ACHN (cell line): ENCODE data around the gene PTPRM.

Experiments used
- DNase-seq: peaks from one replicate; pipeline ENCODE4 v3.0.0-alpha.2; 2015
- in situ Hi-C: cut with HindIII; loops from 2 replicates; pipeline ENCODE4 v1.10.0; 2017; ENCODE audit warnings: low sequenced_read_pairs, low pct_ligation_motif_present, low pct_unique_long_range_greater_than_20kb

The PTPRM gene

DNA sequence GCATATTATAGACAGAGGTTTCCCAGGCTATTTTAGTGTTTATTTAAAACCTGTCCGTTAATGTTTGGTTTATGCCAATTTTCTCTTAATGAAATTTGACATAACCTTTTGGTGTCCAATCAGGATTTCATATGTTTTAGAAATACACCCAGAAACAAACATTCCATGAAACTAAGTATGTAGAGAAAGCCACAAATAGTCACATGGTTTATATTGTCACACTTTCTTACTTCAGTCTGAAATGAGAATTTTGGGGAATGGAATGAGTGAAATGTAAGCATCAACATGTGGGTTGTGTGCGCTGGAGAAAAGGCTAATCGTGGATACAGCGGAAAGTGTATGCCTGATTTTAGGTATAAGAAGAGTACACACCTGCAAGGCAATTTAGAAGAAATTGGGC, 765.2 kb downstream of the PTPRM start:
- in situ Hi-C loops: no loop called here

DNA sequence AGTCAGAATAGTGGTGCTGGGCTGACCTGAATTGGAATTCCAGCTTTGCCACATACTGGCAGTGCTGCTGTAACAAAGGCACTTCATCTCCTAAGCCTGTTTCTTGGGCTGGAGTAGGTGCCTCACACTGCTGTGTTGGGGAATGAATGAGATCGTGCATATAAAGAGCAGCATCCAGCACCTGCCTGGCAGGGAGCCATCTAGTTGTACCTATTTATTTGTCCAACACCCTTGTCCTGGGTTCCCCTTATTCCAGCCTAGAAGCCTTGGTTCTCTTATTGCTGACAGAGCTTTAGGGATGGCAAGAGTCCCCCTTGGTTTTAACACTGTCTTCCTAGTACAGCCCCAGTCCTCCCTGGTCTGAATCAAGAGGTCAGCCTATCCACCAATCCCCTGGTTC, 766.8 kb downstream of the PTPRM start:
- DNase-seq: no peak
- in situ Hi-C loops: no loop called here

More for the DNA sequence above, 765.2 kb downstream of the PTPRM start:
- no peak for DNase-seq

DNA sequence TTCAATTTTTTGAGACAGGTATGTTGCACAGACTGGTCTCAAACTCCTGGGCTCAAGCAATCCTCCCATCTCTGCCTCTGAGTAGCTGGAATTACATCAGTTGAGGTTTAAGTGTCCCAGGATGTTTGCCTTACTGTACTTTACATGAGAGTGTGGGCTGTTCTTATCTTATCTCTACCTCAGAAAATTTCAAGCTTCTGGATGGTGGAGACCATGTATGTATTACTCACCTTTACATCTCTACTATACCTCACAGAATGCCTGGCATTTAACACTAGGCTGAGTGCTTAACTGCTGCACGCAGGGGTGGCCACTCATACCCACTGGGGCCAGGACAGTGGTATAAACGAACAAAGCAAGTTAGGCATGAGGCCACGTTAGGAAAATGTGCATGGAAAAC, 770.1 kb downstream of the PTPRM start:
- no peak for DNase-seq
- in situ Hi-C loops: no loop called here

DNA sequence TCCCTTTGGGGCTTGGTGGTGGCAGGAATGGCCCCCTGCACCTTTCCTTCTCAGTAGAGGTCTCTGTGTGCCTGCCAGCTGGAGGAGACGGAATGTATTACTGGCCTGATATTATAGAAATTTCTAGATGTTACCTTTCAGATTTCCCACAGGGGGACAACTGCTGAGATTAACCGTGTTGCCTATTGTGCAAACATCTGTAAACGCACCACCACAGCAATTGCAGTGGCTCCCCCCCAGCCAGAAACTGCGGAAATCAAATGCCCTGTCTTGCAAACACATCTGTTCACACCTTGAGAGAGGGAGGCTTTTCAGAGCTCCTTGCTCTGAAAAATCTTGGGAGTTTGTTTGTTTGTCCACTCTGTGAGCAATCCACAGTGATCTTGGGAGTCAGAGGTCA, 772.1 kb downstream of the PTPRM start:
- in situ Hi-C loops: no loop called here
- no peak for DNase-seq

DNA sequence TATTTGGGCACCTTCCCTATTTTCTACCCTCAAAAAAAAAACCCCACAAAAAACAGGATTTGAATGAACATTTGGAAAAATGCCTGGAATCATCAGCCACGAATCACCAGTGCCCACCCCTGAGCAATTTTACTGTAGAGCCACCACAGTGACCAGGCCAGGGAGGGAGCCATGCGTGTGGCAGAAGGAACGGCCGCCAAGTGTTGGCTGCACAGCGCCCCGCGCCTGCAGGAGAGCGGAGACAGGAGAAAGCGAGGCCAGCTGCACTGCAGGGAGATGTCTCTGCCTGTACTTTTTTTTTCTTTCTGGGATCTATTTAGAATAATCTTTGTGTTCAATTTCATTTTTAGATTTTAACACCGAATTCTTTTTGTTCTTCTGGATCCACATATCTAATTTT, 772.8 kb downstream of the PTPRM start:
- in situ Hi-C loops: no loop called here
- DNase-seq: no peak

DNA sequence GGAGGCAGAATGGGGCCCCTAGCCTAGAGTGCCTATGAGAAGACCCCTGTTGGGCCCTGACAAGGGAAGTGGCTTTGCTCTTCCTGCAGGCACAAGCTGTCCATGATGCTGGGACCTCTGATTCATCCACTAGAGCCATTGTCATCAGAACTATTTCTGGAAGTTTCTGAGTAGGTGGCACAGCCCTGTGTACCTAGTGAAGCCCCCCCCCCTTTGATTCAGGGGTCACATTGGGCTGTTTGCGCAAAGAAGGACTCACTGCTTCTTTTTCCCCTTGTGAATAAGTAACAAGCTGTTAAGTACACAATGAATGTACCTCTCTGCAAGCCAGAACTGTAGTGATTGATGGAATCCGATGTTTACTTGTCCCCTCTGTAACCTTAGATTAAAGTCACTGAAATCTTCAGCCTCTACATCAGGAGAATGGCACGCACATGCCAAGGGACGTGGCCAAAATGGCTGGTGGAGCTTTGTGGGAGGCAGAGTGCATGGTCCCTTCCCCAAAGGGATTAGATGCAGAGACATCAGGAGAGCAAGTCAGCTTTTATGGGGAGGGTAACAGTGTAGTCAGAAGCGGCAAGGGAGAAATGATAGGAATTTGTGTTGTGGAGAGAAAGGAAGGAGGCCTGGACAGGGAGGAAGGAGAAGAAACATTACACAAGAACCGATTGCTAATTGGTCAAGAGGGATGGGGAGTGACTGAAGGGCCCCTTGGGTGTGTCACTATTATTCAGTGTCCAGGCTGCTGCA, 774.5 kb downstream of the PTPRM start:
- in situ Hi-C loops: no loop called here
- no peak for DNase-seq

DNA sequence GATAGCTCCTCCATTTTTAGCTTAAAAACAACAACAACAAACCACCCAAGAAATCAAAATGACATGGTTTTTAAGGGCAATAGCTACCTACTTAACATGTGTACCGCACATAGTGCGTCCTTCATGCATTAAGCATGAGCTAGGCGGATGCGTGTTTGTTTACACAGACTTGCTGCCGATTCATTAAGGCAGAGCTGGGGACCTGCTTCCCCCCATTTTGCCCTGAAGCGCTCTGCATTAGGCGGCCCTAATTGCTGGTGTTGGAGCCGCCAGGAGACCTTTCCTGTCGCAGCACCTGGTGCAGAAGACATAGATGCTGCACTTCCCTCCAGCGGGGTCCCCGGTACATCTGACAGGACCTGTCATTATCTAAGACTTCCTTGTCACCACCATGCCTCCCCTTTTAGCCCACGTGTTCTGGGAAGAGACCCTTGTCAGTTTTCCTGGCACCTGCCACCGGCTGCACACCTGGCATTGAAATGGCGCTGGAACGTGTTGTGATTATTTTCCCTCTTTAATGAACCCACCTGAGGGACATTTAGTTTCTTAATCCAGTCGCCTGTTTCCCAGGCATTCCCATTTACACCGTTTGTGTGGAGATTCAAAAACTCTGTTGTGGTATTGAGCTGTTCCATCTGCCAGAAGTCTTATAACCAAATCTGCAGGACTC, 781.1 kb downstream of the PTPRM start:
- no peak for DNase-seq
- in situ Hi-C loops: no loop called here

- DNase-seq: no peak
- in situ Hi-C loops: no loop called here
Observed at GRCh38 chr18:8349608-8350323, 782.6 kb downstream of the PTPRM start.

- DNase-seq: no peak
- in situ Hi-C loops: no loop called here
Observed at GRCh38 chr18:8350628-8351027, 783.5 kb downstream of the PTPRM start.

- in situ Hi-C loops: no loop called here
- DNase-seq: no peak
Observed at GRCh38 chr18:8351161-8351560, 784.0 kb downstream of the PTPRM start.

DNA sequence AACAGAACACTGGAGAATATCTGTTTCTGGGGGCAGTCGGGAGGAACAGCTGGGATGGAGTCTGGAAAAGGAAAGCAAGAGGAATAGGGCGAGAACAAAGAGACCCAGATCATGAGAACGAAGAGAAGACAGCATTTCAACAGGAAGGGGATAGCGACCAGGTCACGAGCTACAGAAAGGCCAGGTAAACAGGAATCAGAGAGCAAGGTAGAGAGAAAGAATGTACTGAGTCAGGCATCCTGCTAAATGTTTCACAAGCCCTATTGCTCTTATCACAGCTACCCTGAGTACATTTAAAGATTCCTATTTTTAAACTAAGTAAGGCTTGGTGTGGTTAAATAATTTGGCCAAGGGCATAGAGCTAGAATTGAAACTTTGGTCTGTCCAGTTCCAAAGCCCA, 787.2 kb downstream of the PTPRM start:
- DNase-seq: no peak
- in situ Hi-C loops: no loop called here

GRCh38 chr18:8356001-8356400, 788.9 kb downstream of the PTPRM start:
- no peak for DNase-seq
- in situ Hi-C loops: no loop called here

GRCh38 chr18:8357320-8357719, 790.2 kb downstream of the PTPRM start:
- no peak for DNase-seq
- in situ Hi-C loops: no loop called here

DNA sequence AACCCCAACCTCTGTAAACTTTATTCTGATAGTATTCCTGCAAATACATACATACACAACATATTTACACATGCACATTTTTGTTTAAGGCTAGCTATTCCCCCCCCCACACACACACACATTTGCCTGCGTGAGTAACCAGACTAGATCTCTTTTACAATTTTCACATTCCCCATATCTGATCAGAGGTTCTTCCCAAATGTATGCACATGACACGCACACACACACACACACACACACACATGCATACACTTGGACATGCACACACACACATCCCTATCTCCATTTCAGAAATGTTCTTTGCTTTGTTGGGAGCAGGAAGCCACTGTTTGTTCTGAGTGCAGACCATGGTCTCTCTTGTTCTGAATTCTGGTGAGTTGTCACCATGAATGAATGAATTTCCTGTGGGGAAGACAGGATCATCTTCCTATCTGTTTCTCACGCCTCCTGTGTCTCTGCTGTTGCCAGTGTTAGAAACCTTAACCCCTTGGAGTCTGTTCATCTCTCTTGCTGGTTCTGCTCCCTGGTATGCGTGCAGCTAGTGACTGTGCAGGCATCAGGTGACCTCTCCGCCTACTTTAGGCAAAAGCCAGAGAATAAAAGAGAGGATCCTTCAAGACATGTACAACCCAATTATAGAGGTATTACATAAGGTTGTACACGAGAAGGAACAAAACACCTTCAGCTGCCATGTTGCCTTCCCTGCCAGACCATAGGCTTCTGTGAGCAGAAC, 791.1 kb downstream of the PTPRM start:
- in situ Hi-C loops: no loop called here
- DNase-seq: no peak

GRCh38 chr18:8359076-8359475, 792.0 kb downstream of the PTPRM start:
- in situ Hi-C loops: no loop called here
- no peak for DNase-seq

GRCh38 chr18:8359481-8359880, 792.4 kb downstream of the PTPRM start:
- DNase-seq: no peak
- in situ Hi-C loops: no loop called here

DNA sequence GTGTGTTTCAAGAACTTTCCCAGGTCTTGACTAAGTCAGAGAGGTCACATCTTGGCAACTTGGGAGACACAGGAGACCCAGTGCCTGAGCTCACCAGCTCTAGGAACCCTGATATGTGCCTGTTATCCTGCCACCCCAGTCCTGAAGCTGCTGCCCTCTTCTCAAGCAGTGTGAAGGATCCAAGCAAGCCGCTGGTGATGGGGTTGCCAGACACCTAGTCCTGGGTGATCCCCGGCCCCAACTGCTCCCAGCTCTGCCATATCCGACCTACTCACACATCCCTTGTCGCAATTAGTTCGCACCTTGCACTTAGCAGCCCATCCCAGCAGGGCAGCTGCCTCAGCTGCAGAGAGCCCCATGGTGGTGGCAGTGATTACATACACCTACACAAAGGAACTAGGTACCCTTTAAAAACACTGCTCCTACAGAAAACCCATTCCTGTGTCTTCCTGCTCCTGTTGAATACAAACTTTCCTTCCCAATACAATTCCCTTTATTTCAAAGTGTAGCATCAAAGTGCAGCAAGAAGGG, 794.9 kb downstream of the PTPRM start:
- in situ Hi-C loops: no loop called here
- no peak for DNase-seq

- no peak for DNase-seq
- in situ Hi-C loops: no loop called here
Observed at GRCh38 chr18:8362863-8363262, 795.7 kb downstream of the PTPRM start.

DNA sequence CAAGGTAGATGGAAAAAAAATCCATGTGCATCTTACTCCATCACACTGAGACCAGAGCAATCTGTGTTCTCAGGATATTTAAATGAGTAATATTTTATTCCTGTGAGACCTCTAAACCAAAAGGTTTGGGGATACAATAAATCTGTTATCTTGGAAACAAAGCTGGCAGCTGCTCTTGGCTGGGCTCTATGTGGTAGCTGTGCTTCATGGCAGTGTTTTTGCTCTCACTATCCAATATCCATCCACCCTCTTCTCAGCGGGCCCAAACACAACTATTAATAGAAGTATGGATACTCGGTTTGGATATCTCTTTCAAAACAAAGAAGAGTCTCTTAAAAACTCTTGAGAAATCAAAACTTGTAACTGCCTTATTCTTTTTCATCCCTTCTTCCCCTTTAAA, 797.3 kb downstream of the PTPRM start:
- in situ Hi-C loops: no loop called here

More for the DNA sequence above, 797.3 kb downstream of the PTPRM start:
- no peak for DNase-seq
